Fibroblast of pulmonary artery (primary cell): Measurements from ENCODE around the gene SAMD4A.
A peak's percentile ranks its signal among the peaks of the same experiment; 100 is the strongest.

Source experiments
- DNase-seq: peaks from one replicate; pipeline ENCODE4 v3.0.0-alpha.2; 2010; ENCODE audit warnings: low read depth
- H3K4me3 ChIP-seq: replicated peaks from 2 replicates; pipeline ENCODE4 v1.5.1; 2011; ENCODE audit warnings: low read depth, mild to moderate bottlenecking, control low read depth, low read length, moderate library complexity
- TF ChIP-seq, protein P1 (sequence below): IDR thresholded peaks from 2 replicates; pipeline ENCODE4 v1.5.1; 2011; ENCODE audit warnings: mild to moderate bottlenecking, control low read depth, low read length, inconsistent platforms; ENCODE audit errors: missing control alignments

Gene SAMD4A

DNA sequence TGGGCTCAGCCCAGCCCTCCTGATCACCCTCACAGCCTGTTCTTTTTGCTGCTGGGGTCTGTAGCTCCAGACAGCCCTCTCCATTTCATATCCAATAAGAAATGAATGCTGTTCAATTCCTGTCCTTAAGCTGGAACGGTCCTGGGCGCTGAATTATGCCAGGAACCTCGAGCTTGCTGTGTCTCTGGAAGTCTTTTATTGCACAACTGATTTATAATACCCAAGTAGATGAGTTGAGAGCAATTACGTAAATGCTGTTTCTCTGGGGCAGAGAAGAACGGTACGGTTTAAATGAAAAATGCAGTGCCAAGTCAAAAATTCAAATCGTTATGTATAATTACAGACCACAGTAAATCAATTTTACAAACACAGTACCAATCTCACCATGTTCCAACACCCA lies 161.0 kb downstream of the SAMD4A start:
- H3K4me3 ChIP-seq = no peak overlapping the region
- TF ChIP-seq, protein P1, sequence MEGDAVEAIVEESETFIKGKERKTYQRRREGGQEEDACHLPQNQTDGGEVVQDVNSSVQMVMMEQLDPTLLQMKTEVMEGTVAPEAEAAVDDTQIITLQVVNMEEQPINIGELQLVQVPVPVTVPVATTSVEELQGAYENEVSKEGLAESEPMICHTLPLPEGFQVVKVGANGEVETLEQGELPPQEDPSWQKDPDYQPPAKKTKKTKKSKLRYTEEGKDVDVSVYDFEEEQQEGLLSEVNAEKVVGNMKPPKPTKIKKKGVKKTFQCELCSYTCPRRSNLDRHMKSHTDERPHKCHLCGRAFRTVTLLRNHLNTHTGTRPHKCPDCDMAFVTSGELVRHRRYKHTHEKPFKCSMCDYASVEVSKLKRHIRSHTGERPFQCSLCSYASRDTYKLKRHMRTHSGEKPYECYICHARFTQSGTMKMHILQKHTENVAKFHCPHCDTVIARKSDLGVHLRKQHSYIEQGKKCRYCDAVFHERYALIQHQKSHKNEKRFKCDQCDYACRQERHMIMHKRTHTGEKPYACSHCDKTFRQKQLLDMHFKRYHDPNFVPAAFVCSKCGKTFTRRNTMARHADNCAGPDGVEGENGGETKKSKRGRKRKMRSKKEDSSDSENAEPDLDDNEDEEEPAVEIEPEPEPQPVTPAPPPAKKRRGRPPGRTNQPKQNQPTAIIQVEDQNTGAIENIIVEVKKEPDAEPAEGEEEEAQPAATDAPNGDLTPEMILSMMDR = no peak

DNA sequence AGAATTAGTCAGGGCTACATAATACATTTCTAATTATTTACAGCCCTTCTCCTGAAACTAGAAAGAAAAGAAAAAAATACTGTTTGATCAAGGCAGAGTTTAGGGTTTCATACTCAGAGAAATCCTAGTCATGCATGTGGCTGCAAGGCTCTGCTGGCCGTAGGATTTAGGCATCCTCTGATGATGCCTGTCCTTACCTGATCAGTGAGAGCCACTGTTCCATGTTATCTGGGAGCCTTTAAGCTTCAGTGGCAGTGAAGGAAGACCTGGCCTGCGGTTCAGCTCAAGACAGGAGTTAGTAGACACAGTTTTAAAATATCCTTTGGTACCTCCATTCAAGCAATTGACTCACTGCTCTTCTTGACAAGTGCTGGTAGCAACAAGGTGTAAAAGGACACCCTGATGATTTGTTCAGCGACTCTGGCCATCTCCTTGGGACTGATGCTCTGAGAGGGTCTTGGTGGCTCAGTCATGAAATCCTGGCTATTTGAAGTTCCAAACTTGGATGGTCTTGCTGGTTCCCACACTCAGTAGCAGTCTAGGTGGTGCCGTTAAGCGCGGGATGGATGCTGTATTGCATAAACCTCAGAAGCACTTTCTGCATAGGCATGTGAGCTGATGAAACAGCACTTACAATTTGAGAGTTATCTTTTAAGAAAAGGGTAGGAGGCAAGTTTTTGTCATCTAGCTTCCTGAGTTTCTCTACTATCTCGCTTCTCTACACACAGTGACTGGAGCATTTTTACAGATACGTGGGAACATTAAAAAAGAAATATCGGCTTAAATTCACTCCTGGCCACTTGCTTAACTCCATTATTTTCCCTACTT lies 162.0 kb downstream of the SAMD4A start:
- TF ChIP-seq, protein P1 = no peak
- no peak overlapping the region for H3K4me3 ChIP-seq
- peak; percentile 61 for DNase-seq

More for the DNA sequence above, 161.0 kb downstream of the SAMD4A start:
- DNase-seq = no peak

DNA sequence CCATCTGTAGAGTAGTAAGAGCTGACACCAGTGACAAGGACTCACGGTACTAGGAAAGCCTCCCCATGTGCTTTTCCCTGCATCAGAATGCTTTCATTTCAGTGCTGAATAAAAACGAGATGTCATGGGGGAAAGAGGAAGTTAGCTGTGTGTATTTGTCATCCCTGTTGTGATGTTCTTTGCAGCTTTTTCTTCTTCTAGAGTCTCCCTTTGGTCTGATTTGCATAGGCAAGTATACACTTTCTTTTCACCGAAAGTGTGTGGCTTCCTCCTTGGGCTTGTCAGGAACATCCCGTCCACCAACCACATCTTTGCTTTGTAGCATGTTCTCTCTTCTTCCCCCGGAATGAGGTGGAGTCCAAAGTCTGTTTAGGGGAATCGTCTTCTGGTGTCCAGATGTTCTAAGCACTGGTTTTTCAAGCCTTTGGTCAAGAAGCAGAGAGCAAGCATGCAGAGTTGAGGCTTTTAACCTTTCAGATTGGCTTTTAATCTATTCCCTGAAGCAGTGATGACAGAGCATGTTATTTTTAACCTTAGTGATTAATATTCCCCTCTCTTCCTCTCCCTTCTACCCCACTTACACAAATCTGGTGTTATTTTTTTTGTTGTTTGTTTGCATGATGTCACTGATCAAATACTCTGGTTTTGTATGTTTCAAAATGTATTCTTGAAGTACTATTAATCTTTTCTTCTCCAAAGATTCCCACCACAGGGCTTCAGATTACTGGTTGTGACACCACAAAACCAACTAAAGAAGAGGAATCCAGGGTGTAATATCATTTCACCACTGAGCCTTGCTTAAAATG lies 163.4 kb downstream of the SAMD4A start:
- DNase-seq = peak; percentile 50
- peak overlapping the region; percentile 26 for H3K4me3 ChIP-seq
- TF ChIP-seq, protein P1 = no peak

DNA sequence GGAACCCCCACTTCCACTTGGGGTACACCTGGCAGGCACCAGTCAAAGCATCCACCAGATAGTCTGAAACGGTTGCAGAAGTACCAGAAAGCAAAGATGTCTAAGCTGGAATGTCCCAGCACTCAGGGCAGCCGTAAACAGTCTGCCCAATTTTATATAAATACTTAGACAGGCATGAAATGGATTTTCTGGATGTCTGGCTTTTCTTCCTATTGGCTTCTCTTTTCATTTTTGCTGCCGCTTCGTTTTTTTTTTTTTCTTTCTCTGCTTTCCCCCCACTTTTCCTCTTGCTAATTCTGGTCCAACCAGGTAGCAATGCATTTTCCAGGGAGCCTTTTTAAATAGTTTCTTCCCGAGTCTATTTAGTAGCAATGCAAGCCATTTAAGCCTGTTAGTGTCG lies 168.0 kb downstream of the SAMD4A start:
- no peak for DNase-seq
- TF ChIP-seq, protein P1 = no peak
- no peak overlapping the region for H3K4me3 ChIP-seq

DNA sequence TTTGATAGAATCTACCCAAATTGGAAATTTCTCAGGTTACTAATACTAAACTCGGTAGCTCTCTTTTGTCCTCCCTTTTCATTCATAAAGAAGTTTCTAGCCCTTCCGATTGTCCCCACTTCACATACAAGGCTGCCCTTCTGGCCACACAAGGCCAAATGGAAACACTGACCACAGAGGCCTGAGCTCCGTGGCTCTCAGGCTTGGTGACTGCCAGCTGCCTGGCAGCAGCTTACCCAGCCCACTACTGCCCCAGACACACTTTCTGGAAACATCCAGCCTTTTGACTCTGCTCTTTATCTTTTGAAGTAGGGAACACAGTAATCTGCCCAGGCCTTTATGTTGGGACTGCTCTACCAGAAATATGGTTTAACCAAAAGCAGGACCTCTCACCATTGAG lies 168.5 kb downstream of the SAMD4A start:
- no peak for DNase-seq
- TF ChIP-seq, protein P1 = no peak
- H3K4me3 ChIP-seq = no peak overlapping the region

DNA sequence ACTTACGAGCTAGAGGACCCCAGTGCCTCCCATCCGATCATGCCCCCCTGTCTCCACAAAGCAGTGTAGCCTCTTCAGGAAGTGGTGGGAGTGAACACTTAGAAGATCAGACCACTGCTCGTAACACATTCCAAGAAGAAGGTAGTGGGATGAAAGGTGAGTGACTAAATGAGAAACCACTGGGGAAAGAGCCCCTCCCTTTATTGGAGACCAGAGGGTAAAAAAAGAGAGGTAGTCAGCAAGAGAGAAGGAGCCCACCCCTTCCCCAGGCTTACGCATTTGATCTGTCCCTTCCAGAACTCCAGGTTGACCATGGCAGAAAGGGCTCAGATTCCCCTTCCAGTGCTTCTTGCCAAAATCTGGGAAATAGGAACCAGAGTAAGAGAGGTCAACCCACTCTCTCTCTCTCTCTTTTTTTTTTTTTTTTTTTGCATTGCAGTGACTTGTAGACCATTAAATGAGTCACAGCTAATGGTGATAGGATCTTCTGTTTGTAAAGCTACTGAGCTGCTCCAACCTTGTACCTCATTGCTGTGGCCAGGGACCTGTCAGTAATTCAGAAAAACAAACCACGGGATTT lies 170.3 kb downstream of the SAMD4A start:
- H3K4me3 ChIP-seq = no peak overlapping the region
- peak; percentile 60 for DNase-seq

More for the DNA sequence above, 170.3 kb downstream of the SAMD4A start:
- TF ChIP-seq, protein P1 = no peak
